ENCODE results near the gene CAMSAP2. TPM values are rescaled to one million over a fixed set of nuclear protein-coding genes. Genes with fewer than 3 reads are reported as not detected.

The CAMSAP2 gene
- total and polyA plus RNA-seq, 5 donors from 2014 or later = 0.13 to 8.4 (median 0.60) TPM

DNA sequence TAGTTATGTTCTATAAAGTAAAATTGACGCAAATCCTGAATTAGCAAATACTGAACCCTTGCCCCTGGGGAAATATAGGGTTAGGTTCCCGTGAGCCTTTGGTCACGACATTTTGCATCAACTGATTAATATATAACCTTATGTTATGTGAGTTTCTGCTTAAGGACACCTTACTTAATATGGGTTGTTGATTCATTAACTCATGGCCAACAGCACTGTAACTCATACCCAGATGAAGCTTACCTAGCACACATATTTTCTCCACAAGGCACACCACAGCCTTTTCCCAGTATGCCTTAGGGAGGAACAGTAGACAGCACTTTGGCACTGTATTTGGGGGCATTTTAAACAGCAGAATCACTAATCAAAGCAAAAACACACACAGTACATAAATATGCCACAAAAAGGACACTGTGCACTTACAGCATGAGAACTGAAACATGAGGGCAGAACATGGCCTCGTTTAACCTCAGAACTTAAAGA is 171.1 kb downstream of the CAMSAP2 start:
- Histone ChIP-seq H3K27me3 (ENCODE audit: control insufficient read depth, insufficient read depth, low read length) (no peaks in the 10 kb centered on the region), H3K36me3 (ENCODE audit: control insufficient read depth, insufficient read depth, low read length) (no peaks in the 10 kb centered on the region), H3K4me3 (ENCODE audit: low read depth, low read length) (no peak overlapping the region), H3K27ac (ENCODE audit: insufficient read depth, low read length, poor library complexity, severe bottlenecking) (no peak overlapping the region), H3K4me1 (ENCODE audit: control insufficient read depth, insufficient read depth, low read length, poor library complexity, severe bottlenecking) (peaks cover 12% of the 10 kb centered on the region), H3K9me3 (ENCODE audit: control insufficient read depth in 2 of 2, low read length in 2 of 2) (no peaks in the 10 kb centered on the region)
- no peaks in the 10 kb centered on the region for H3K36me3 Mint-ChIP-seq
- H3K4me3 Mint-ChIP-seq = no peak overlapping the region
- ATAC-seq (ENCODE audit: low read depth in 2 of 2) = no peak
- peaks cover 35% of the 10 kb centered on the region for H3K27me3 Mint-ChIP-seq
- H3K4me1 Mint-ChIP-seq = peaks cover 0 to 13% (median 7%) of the 10 kb centered on the region in 4 donors
- no peak overlapping the region for H3K27ac Mint-ChIP-seq
- H3K9me3 Mint-ChIP-seq = peaks cover 0 to 2% (median 0%) of the 10 kb centered on the region in 7 donors
- DNase-seq = no peak

Other genes with a start within 250 kb of the CAMSAP2 start
- gene KIF14, start 118.1 kb upstream of the CAMSAP2 start, total RNA-seq = 0.59 TPM
- gene KIF14, start 118.1 kb upstream of the CAMSAP2 start, polyA plus RNA-seq = under 1 TPM; 0.10 to 0.44 (median 0.17) TPM
- 25.9 TPM for gene DDX59, start 69.0 kb upstream of the CAMSAP2 start, total RNA-seq
- 10 to 100 TPM; 15.7 to 29.2 (median 24.0) TPM for gene DDX59, start 69.0 kb upstream of the CAMSAP2 start, polyA plus RNA-seq
- gene GPR25, start 134.1 kb downstream of the CAMSAP2 start, total RNA-seq = 1.2 TPM
- 10 to 100 TPM; 19.1 to 41.0 (median 26.8) TPM for gene GPR25, start 134.1 kb downstream of the CAMSAP2 start, polyA plus RNA-seq
- gene INAVA, start 156.0 kb downstream of the CAMSAP2 start, total RNA-seq = not detected
- under 1 TPM in 2 of 4 donors, not detected in 2; 0.30 to 0.57 TPM for gene INAVA, start 156.0 kb downstream of the CAMSAP2 start, polyA plus RNA-seq

All from CD4-positive, CD25-positive, alpha-beta regulatory T cell (primary cell).